Sigmoid colon (tissue), 3 donors: ENCODE measurements around the gene SND1.

ENCODE experiments used
- CTCF ChIP-seq, 4 experiments: fragments of 450-650 bp in 3 of 4; fragments of 200-600 bp in 1 of 4; IDR thresholded peaks; one replicate each; pipeline ENCODE4 v1.5.1; 2016 to 2019; ENCODE audit warnings: antibody characterized with exemption in 4 of 4, mild to moderate bottlenecking in 3 of 4, moderate library complexity in 2 of 4
- POLR2A ChIP-seq, 2 donors: fragments of 450-650 bp; IDR thresholded peaks; one replicate each; pipeline ENCODE4 v1.6.1; 2016; ENCODE audit warnings: antibody characterized with exemption in 2 of 2, mild to moderate bottlenecking in 2 of 2, moderate library complexity in 2 of 2

GRCh38 chr7:128069373-128070364 is 417.7 kb downstream of the SND1 start:
- no peak for TF ChIP-seq POLR2A (IDR thresholded peaks at IDR 0.05)
- no peak for TF ChIP-seq CTCF (IDR thresholded peaks at IDR 0.05)
